LNCAP (cell line): Measurements from ENCODE around the gene ERAP2.

Source experiments
- TF ChIP-seq, protein P1 (sequence below): fragments of 450-650 bp; IDR thresholded peaks from 2 replicates; pipeline ENCODE4 v1.5.1; 2017; ENCODE audit warnings: mild to moderate bottlenecking

Gene ERAP2

DNA sequence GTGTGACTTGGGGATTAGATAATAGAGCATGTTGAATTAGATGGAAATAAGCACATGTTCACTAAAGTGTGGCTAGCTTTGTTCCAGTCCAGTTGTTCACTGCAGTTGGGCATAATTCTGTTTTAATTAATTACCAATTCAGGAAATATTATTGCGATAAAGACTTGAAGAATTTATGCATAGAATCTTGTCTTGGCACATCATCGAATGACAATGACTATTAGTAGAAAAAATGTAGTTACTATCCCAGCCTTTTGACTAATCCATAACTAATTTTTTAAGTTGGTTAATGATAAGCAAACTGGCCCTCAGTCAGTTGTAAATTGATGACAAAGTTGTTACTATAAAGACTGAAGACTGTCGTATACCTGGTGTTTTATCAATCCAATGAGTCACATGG, 70.1 kb downstream of the ERAP2 start:
- TF ChIP-seq, protein P1, sequence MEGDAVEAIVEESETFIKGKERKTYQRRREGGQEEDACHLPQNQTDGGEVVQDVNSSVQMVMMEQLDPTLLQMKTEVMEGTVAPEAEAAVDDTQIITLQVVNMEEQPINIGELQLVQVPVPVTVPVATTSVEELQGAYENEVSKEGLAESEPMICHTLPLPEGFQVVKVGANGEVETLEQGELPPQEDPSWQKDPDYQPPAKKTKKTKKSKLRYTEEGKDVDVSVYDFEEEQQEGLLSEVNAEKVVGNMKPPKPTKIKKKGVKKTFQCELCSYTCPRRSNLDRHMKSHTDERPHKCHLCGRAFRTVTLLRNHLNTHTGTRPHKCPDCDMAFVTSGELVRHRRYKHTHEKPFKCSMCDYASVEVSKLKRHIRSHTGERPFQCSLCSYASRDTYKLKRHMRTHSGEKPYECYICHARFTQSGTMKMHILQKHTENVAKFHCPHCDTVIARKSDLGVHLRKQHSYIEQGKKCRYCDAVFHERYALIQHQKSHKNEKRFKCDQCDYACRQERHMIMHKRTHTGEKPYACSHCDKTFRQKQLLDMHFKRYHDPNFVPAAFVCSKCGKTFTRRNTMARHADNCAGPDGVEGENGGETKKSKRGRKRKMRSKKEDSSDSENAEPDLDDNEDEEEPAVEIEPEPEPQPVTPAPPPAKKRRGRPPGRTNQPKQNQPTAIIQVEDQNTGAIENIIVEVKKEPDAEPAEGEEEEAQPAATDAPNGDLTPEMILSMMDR = no peak

DNA sequence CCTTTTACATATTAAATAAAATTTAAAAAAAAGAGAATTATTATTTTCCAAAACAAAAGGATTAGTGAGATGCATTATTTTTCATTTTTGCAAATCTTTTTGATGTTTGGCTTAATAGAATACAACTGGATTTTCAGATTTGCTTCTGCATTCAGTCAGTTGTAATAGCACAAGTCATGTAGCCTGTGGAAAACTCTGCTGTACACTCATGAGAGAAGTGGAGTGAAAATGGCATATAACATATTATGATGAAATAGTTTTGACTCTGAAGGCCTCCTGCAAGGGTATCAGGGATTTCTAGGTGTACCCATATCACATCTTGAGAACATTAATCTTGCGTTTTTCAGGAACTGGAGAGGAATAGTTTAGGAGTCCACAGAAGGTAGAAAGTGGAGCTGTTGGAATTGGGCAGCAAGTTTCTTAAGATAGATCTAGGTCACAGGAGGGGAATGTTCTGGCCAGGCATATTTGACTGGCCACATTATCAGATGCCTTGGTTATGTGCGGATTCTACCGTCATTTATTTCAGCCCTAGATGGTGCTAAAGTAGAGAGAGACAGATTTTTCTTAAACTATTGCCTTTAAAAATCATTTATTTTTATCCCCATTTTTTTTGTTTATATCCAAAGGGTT, 75.9 kb downstream of the ERAP2 start:
- TF ChIP-seq, protein P1 = no peak

DNA sequence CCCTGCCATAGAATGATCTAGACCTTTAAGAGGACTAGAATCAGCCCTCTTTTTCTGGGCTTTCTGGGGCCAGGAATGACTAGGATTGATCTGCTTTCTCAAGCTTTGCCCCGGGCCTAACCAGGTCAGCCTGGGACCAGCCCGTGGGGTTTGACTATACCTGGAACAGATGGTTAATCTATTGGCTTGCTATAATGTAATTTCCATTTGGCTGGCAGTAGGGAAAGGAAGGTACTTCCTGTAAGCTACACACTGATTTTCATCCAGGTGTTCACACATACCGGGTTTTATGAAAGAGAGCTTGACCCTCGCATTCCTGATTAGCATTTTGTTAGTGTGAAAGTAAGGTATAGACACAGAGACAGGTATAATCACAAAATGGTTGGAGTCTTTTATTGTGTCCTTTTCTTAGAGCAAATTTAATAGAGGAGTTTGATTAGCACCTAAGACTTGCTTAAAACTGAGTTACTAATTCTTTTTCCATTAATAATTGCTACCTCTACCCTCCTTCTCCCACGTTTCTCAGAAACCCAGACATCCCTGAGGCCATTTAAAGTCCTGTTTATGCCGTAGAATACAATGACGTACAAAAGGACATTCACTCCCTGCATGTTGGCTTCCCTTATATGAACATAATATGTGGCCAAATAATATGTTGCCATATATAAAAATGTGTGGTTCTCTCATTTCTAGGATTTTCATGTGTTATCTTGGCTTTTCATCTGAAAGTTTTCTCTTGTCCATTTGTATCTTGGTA, 76.9 kb downstream of the ERAP2 start:
- TF ChIP-seq, protein P1 = no peak

DNA sequence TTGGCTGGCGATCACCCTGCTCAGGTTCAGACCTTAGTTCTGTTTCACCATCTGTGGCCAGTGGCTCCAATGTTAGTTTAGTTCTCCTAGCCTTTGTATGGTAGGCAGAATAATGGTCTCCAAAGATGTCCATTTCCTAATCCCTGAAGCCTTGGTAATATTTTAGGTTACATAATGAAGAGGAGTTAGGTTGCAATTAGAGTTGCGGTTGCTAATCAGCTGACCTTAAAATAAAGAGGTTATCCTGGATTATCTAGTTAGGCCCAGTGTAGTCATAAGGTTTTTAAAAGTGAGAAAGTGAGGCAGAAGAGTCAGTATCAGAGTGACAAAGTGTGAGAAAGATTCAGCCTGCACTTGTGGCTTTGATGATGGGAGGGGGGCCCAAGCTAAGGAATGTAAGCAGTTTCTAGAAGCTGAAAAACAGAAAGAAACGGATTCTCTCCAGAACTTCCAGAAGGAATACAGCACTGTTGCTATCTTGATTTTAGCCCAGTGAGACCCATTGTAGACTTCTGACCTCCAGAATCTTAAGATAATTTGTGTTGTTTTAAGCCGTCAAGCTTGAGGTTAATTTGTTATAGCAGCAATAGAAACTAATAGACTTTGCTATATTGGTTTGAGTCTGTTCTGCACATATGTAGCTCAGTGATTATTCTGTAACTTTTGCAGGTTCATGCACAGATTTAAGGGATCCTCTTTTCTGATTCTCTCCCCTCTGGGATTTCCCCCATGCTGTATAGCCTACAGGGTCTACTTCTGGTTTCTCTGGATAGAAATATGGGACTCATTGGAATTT, 81.2 kb downstream of the ERAP2 start:
- TF ChIP-seq, protein P1 = no peak

DNA sequence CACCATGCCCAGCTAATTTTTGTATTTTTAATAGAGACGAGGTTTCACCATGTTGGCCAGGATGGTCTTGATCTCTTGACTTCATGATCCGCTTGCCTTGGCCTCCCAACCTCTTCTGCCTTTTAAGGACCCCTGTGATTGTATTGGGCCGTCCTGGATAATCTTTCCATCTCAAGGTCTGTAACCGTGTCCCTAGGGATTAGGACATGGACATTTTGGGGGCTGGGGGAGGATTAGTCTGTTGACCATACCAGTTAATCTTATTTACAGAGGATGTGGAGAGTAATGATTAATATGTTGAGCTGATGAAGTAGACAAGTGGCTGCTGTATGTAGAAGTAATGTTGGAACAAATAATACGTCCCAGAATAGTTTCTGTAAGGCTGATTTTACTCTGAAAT, 82.7 kb downstream of the ERAP2 start:
- TF ChIP-seq, protein P1 = no peak

DNA sequence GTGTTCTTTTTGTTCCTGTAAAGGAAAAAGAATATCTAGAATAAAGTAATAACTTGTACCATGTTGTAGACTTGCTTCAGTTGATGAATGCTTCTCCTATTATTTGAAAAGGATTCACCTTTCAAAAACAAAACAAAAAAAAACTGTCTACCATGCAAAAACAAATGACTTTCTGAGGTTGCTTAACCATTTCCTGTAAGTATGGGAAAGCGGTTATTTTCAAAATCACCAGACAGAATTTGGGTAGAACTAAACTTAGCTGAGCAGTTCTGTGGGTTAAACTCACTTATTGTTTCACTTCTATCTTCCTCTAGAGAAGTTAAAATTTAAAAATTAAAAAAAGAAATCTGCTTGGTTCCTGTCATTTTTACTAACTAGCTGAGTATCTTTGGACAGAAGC, 84.8 kb downstream of the ERAP2 start:
- TF ChIP-seq, protein P1 = no peak

DNA sequence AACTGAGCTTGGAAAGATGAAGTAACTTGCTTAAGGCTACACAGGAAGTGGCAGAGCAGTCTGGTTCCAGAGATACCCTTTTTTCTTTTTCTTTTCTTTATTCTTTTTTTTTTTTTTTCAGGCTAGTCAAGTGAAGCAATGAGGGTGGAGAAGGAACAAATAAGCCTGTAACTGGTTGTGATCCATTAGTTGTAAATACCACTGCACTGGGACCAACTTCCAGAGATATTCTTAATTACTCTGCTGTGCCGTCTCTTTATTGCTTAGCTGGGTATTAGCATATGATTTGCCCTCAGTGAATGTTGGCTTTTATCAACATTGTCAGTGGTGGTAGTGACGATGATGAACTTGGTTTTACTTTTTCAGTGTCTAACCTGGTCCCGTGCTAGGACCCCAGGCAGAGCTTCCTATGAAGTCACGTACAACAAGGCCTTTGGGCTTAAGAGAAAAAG, 86.3 kb downstream of the ERAP2 start:
- TF ChIP-seq, protein P1 = no peak
